Endothelial cell of umbilical vein (primary cell): ENCODE measurements around the gene HSPA12A. TPM values are rescaled to one million over a fixed set of nuclear protein-coding genes. Genes with fewer than 3 reads are reported as not detected.

Source experiments
- BruUV-seq: library from RNA; stranded (reverse); fragments of 400-500 nt; replicated peaks from 2 replicates; lab custom pipeline; 2021; lab: Mats Ljungman, UMichigan
- CTCF ChIA-PET: fragments of 300-600, 350-600 bp; sonication (Branson Sonifier 250); formaldehyde crosslinking; loops from one replicate; lab custom pipeline; 2021; ENCODE audit warnings: antibody characterized with exemption, inconsistent platforms; lab: Charles Lee
- POLR2A ChIA-PET: fragments of 300-600, 350-600 bp; sonication (Branson Sonifier 250); formaldehyde crosslinking; loops from one replicate; lab custom pipeline; 2021; ENCODE audit warnings: antibody characterized with exemption, inconsistent platforms; lab: Charles Lee
- DNase-seq: peaks from one replicate; pipeline ENCODE4 v3.0.0-alpha.2; 2011; ENCODE audit warnings: low read depth, low spot score
- FAIRE-seq: peaks from 2 replicates; lab custom pipeline; 2011; peaks lifted over from hg19 to GRCh38; lab: Jason Lieb, UNC
- H2AFZ ChIP-seq: 2 replicates; pipeline ENCODE4 v1.6.0; 2012; ENCODE audit warnings: low read depth, low read length, control low read depth, inconsistent platforms
- H3K27ac ChIP-seq: 2 replicates; pipeline ENCODE4 v1.5.1; 2011; ENCODE audit warnings: low read depth, mild to moderate bottlenecking, control low read depth, low read length, moderate library complexity; ENCODE audit not compliant: insufficient read depth
- H3K27me3 ChIP-seq, 2 experiments: 2 replicates each; pipeline versions ENCODE4 v1.6.0 to v1.6.1; 2011; ENCODE audit warnings: low read length in 2 of 2, mixed read lengths in 1 of 2; ENCODE audit not compliant: control insufficient read depth in 2 of 2, insufficient read depth in 2 of 2
- H3K36me3 ChIP-seq, 2 experiments: 2 replicates in 1 of 2; 3 replicates in 1 of 2; pipeline ENCODE4 v1.5.1; 2011; ENCODE audit warnings: low read length in 2 of 2, mild to moderate bottlenecking in 1 of 2, moderate library complexity in 1 of 2; ENCODE audit not compliant: control insufficient read depth in 2 of 2, insufficient read depth in 2 of 2; ENCODE audit errors: extremely low read depth in 1 of 2
- H3K4me1 ChIP-seq: 3 replicates; pipeline ENCODE4 v1.5.1; 2011; ENCODE audit warnings: mild to moderate bottlenecking, low read length; ENCODE audit not compliant: control insufficient read depth, insufficient read depth; ENCODE audit errors: extremely low read depth
- H3K4me2 ChIP-seq: 2 replicates; pipeline ENCODE4 v1.6.1; 2011; ENCODE audit warnings: low read length, control low read depth, mixed read lengths; ENCODE audit not compliant: insufficient read depth
- H3K4me3 ChIP-seq, 3 experiments: fragments of 200-600 bp in 1 of 3; sonication (generic), shearing (Covaris generic) in 1 of 3; replicated peaks in 1 of 3; 2 replicates each; pipeline ENCODE4 v1.5.1; 2011 to 2016; ENCODE audit warnings: control low read depth in 3 of 3, low read length in 3 of 3, mild to moderate bottlenecking in 2 of 3, inconsistent platforms in 1 of 3, low read depth in 1 of 3, moderate library complexity in 1 of 3; ENCODE audit not compliant: insufficient read depth in 1 of 3
- H3K79me2 ChIP-seq: 2 replicates; pipeline ENCODE4 v1.6.0; 2012; ENCODE audit warnings: low read length, inconsistent platforms; ENCODE audit not compliant: control insufficient read depth, insufficient read depth
- H3K9ac ChIP-seq: replicated peaks from 2 replicates; pipeline ENCODE3; 2011; ENCODE audit warnings: low read length, control low read depth; ENCODE audit not compliant: insufficient read depth; ENCODE audit errors: extremely low read depth
- H3K9me1 ChIP-seq: replicated peaks from 3 replicates; pipeline ENCODE4 v1.6.0; 2011; ENCODE audit warnings: mild to moderate bottlenecking, low read length; ENCODE audit not compliant: control insufficient read depth, insufficient read depth; ENCODE audit errors: extremely low read depth
- H3K9me3 ChIP-seq: replicated peaks from 2 replicates; pipeline ENCODE4 v1.5.1; 2012; ENCODE audit warnings: low read length, inconsistent platforms; ENCODE audit not compliant: control insufficient read depth, insufficient read depth
- H4K20me1 ChIP-seq: replicated peaks from 2 replicates; pipeline ENCODE3; 2011; ENCODE audit warnings: mild to moderate bottlenecking, low read length; ENCODE audit not compliant: control insufficient read depth, insufficient read depth; ENCODE audit errors: extremely low read depth
- CTCF ChIP-seq, 2 donors: IDR thresholded peaks; 1 replicate in 1 of 2; 2 replicates in 1 of 2; pipeline ENCODE4 v1.5.1; 2011; ENCODE audit warnings: low read length in 2 of 2, mild to moderate bottlenecking in 2 of 2, moderate library complexity in 2 of 2, control low read depth in 1 of 2, inconsistent platforms in 1 of 2, low read depth in 1 of 2; ENCODE audit not compliant: insufficient read depth in 1 of 2; ENCODE audit errors: extremely low read depth in 1 of 2
- EZH2 ChIP-seq: IDR thresholded peaks from 2 replicates; pipeline ENCODE4 v1.6.1; 2012; ENCODE audit warnings: borderline replicate concordance, low read depth, mild to moderate bottlenecking, moderate library complexity, low read length, inconsistent platforms; ENCODE audit not compliant: severe bottlenecking
- FOS ChIP-seq: IDR thresholded peaks from 2 replicates; pipeline ENCODE4 v1.6.1; 2011; ENCODE audit warnings: mild to moderate bottlenecking, low read length, moderate library complexity, borderline replicate concordance; ENCODE audit not compliant: insufficient read depth
- GATA2 ChIP-seq: IDR thresholded peaks from 2 replicates; pipeline ENCODE4 v1.7.0; 2011; ENCODE audit warnings: low read depth, mild to moderate bottlenecking, moderate library complexity, mixed read lengths, low read length; ENCODE audit not compliant: insufficient read length, insufficient read depth
- JUN ChIP-seq: IDR thresholded peaks from 2 replicates; pipeline ENCODE4 v1.6.1; 2011; ENCODE audit warnings: borderline replicate concordance, low read depth; ENCODE audit not compliant: insufficient read length, insufficient read depth
- MAX ChIP-seq: IDR thresholded peaks from 2 replicates; pipeline ENCODE4 v1.6.1; 2011; ENCODE audit not compliant: insufficient read depth, insufficient read length
- MYC ChIP-seq: IDR thresholded peaks from one replicate; pipeline ENCODE4 v1.6.1; 2011; ENCODE audit warnings: mild to moderate bottlenecking, low read depth, low read length
- POLR2A ChIP-seq: IDR thresholded peaks from 2 replicates; pipeline ENCODE4 v1.6.1; 2012; ENCODE audit warnings: low read depth, mild to moderate bottlenecking, control low read depth, low read length
- POLR2AphosphoS5 ChIP-seq: IDR thresholded peaks from 2 replicates; pipeline ENCODE4 v1.6.1; 2012; ENCODE audit warnings: low read depth, mild to moderate bottlenecking, control low read depth, low read length, moderate library complexity; ENCODE audit not compliant: insufficient read depth
- dilution Hi-C: fragments of 300-500 bp; cut with MboI; formaldehyde crosslinking; loops from one replicate; pipeline ENCODE4 v1.15.0; 2019; ENCODE audit warnings: low sequenced_read_pairs; ENCODE audit not compliant: extremely low pct_ligation_motif_present
- intact Hi-C: fragments of 100-400 bp; cut with micrococcal nuclease; formaldehyde crosslinking; loops from one replicate; pipeline ENCODE4 v1.10.0; 2022
- polyA plus RNA-seq, 4 experiments: library from polyadenylated mRNA; depleted of rRNA in 3 of 4; stranded (reverse) in 3 of 4; unstranded in 1 of 4; fragments of >200 nt; gene quantifications; 2 replicates each; pipeline versions ENCODE4 v1.2.1 to v1.2.3, GENCODE V29; 2011 to 2012; ENCODE audit warnings: missing spikeins in 1 of 4
- total RNA-seq: library from RNA; stranded (reverse); gene quantifications from 2 replicates; pipeline ENCODE4 v1.2.3, GENCODE V29; 2021

The HSPA12A gene
- total and polyA plus RNA-seq, 2 donors (not counting 3 experiments of a cell fraction or from before 2014, with no cell fraction given), result 0.22 to 0.29 TPM

GRCh38 chr10:116668018-116668417 lies 74.3 kb downstream of the HSPA12A start:
- FAIRE-seq, result no peak
- Histone ChIP-seq H3K79me2 (no peaks in the 10 kb centered on the region), H3K36me3 (no peaks in the 10 kb centered on the region), H3K9me1 (no peaks in the 10 kb centered on the region), H4K20me1 (no peaks in the 10 kb centered on the region), H3K4me2 (no peak overlapping the region), H3K4me3 (no peak overlapping the region), H3K9ac (no peak overlapping the region), H3K27ac (no peak overlapping the region), H3K4me1 (no peaks in the 10 kb centered on the region), H3K27me3 (no peaks in the 10 kb centered on the region), H2AFZ (no peak overlapping the region), H3K9me3 (no peaks in the 10 kb centered on the region)
- intact Hi-C loops (loop anchor here (5.0 kb wide), 1 partner anchor 1406 kb away; no protein-coding TSS in a partner anchor), dilution Hi-C loops (no loop called here)
- ChIA-PET CTCF (no interaction called here), POLR2A (no interaction called here)
- BruUV-seq, result no TSS peak
- TF ChIP-seq FOS, result no peak
- no peak for TF ChIP-seq JUN
- no peak for TF ChIP-seq MAX
- TF ChIP-seq CTCF (IDR thresholded peaks at IDR 0.05; ENCODE audit: extremely low read depth in 1 of 2, insufficient read depth in 1 of 2, low read depth in 1 of 2, low read length in 2 of 2), result no peak
- no peak for TF ChIP-seq EZH2
- TF ChIP-seq POLR2A, result no peak
- TF ChIP-seq GATA2, result no peak
- no peak for TF ChIP-seq POLR2AphosphoS5
- TF ChIP-seq MYC, result no peak
- DNase-seq, result no peak
